GM19240 (cell line): ENCODE data around the gene FBLN2.

ENCODE experiments used
- DNase-seq: peaks from one replicate; pipeline ENCODE4 v3.0.0; 2011; ENCODE audit warnings: low spot score; ENCODE audit not compliant: insufficient read length

The FBLN2 gene

DNA sequence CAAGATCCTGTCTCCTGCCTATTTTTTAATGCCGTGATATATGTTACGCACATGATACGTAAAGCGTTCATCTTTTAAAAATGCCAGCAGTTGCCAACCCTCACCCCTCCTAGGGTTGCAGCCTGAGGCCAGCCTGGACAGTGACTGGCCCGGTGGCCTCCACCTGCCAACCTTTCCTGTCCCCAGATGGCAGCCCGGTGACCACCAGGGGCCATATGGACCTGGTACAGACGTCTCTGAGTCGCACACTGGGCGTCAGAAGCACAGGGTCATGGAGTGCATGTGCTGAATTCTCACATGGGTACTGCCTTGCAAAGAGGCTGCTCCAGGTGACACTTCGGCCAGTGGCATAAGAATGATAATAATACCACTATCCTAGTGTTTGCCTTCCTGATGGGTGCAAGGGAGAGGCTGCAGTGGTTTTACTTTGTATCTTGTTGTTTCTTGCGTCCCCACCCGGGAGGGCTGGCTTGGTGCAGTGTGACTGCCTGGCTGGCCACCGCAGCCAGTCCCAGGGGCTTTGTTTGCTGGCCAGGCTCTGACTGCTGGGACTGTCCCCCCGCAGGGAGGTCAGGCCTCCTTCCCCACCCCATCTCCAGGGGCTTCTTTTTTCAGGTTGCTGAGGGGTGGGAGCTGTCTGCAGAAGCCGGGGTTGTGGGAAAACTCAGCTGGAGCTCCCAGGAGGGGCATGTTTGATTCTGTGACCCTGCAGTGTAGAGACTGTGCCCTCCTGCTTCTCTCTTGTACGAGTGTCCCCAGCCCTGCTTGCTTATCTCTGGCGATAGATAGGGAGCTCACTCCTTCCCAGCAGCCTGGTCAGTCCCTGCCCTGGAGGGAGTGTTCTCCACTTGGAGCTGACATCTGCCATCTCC is 16.9 kb downstream of the FBLN2 start:
- DNase-seq, result no peak

DNA sequence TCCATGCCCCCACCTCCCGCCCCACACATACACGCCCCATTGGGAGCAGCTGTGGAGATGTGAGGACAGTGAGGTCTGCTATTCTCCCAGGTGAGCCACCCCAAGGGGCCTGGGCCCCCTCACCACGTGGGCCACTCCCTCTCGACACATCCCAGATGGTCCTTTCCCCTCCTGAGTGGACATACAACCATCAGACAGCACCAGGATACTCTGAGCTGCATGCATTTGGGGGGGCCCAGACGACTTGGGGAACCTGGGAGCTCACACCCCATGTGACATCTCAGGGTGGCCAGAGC is 17.5 kb downstream of the FBLN2 start:
- no peak for DNase-seq

DNA sequence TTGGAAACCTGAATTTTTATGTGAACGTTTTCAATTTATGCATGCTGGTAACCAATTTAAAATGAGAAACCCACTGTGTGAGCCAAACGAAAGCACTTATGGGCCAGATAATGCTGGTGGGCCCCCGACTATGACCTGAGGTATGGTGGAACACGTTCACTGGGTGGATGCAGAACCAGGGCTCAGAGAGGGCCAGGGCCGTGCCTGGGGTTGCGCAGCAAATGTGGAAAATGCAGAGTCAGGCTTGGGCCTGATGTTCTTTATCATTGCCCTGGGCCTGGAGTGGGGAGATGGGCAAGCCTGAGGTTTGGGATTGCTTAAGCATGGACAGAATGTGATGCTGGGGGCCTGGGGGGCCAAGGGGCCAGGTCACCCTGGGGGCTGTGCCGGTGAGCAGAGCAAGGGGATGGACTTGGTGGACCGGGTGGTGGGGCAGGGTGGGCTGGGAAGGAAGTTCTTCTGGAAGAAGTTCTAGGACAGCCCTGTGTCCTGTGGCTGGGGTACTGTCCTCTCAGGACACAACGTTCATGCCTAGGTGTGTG is 17.9 kb downstream of the FBLN2 start:
- no peak for DNase-seq

DNA sequence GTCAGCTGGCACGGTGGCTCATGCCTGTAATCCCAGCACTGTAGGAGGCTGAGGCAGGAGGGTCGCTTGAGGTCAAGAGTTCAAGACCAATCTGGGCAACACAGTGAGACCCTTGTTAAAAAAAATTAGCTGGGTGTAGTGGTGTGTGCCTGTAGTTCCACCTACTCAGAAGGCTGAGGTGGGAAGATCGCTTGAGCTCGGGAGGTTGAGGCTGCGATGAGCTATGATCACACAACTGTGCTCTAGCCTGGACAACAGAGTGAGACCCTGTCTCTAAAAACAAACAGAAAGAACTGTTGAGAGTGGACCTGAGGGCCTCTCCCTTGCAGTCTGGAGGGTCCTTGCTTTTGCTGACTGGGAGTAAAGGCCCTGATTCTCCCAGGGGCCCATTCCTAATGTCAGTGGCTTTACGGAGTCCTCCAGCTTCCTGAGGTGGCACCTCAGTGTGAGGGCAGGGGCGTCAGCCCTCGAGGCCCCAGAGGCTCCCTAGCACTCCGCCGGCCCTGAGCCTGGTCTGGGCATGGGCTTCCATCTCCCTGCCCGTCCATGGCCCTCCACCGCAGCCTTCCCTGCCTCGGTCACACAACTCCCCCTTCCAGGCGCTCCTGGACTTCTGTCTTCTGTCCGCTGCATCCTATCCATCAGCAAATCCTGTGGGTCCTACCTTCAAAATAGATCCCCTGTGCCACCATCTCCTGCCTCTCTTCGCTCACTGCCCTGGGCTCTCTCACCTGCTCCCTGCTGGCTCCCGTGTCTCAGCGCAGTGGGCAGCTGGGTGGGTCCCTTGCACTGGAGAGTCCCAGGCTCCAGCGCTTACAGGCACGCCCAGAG is 19.0 kb downstream of the FBLN2 start:
- DNase-seq, result no peak

DNA sequence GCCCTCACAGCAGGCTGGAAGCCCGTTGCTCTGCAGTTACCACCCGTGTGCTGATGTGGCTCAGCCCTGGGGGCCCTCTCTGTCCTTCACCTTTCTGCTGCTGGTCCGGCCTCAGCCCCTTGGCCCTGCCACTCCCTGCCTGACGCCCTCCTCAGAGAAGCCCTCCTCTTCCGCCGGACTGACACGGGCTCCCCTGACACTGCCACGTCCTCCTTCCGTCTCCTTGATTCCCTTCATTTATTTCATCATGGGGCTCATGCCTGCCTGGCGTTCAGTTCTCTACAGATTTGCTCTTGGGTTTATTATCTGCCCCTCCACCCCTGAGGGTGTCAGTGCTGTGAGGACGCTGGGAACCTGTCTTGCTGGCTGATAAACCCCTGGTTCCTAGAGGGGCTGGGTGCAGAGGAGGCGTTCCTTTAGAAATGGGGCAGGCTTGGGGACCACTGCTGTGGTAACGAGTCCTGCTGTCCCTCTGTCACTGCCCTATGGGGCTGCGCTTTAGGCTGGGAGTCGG is 19.6 kb downstream of the FBLN2 start:
- no peak for DNase-seq

DNA sequence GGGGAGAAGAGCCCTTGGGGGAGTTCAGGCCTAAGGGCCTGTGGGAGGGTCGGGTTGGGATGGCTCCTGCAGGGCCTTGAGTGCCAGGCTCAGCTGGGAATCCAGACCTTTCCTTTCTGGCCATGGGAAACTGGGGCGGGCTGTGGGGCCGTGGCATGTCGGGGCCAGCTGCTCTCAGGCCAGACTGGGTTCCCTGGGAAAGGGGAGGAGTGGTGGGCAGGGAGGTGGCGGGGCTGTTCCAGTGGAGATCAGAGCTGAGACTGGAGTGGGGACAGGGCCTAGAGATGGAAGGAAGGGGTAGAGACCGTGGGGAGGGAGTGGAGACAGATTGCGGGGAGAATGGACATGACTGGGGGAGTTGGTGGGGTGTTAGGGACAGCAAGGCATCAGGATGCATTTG is 20.3 kb downstream of the FBLN2 start:
- no peak for DNase-seq

DNA sequence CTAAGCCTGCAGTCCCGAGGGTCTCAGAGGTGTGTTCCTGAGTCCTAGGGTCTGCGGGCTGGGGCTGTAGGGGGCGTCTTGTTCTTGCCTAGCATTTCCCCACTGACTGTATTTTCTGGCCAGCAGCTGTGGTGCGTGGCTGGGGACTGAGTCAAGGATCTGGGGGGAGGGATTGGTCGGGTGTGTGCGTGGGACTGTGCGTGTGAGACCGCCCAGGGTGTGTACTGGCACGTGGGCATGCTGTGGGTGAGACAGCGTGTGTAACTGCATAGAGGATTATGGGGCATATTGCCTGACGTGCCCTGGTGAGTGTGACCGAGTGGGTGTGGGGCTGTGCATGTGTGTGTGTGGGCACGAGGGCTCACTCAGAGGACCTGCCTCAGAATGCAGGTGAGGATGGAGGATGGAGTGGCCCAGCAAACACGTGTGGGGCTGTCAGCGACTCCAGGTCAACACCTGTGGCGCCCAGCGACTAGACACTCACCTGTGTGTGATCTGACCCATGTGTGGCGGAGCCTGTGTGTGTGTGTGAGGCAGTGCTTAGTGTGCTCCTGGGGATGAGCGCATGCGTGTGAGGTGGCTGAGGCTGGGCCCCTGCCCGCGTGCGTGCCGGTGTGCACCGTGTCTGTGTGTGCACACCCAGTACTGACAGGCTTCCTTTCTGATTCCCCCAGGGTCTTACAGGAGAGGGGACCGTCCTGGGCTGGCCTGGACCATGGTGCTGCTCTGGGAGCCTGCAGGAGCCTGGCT is 20.9 kb downstream of the FBLN2 start:
- no peak for DNase-seq

DNA sequence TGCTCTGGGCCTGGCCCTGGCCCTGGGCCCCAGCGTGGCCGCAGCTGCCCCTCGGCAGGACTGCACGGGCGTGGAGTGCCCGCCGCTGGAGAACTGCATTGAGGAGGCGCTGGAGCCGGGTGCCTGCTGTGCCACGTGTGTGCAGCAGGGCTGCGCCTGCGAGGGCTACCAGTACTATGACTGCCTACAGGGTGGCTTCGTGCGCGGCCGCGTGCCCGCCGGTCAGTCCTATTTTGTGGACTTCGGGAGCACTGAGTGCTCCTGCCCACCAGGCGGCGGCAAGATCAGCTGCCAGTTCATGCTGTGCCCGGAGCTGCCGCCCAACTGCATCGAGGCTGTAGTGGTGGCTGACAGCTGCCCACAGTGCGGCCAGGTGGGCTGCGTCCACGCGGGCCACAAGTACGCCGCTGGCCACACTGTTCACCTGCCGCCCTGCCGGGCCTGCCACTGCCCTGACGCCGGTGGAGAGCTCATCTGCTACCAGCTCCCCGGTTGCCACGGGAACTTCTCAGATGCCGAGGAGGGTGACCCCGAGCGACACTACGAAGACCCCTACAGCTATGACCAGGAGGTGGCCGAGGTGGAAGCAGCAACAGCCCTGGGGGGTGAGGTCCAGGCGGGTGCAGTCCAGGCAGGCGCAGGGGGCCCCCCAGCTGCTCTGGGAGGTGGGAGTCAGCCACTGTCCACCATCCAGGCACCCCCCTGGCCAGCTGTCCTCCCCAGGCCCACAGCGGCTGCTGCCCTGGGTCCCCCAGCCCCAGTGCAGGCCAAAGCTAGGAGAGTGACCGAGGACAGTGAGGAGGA is 21.7 kb downstream of the FBLN2 start:
- no peak for DNase-seq

DNA sequence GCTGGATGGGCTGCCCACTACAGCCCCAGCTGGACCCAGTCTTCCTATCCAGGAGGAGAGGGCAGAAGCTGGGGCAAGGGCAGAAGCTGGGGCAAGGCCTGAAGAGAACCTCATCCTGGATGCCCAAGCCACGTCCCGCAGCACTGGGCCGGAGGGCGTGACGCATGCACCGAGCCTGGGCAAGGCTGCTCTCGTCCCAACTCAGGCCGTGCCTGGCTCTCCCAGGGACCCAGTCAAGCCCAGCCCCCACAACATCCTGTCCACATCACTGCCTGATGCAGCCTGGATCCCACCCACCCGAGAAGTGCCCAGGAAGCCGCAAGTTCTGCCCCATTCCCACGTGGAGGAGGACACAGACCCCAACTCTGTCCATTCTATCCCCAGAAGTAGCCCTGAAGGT is 22.3 kb downstream of the FBLN2 start:
- DNase-seq, result no peak

DNA sequence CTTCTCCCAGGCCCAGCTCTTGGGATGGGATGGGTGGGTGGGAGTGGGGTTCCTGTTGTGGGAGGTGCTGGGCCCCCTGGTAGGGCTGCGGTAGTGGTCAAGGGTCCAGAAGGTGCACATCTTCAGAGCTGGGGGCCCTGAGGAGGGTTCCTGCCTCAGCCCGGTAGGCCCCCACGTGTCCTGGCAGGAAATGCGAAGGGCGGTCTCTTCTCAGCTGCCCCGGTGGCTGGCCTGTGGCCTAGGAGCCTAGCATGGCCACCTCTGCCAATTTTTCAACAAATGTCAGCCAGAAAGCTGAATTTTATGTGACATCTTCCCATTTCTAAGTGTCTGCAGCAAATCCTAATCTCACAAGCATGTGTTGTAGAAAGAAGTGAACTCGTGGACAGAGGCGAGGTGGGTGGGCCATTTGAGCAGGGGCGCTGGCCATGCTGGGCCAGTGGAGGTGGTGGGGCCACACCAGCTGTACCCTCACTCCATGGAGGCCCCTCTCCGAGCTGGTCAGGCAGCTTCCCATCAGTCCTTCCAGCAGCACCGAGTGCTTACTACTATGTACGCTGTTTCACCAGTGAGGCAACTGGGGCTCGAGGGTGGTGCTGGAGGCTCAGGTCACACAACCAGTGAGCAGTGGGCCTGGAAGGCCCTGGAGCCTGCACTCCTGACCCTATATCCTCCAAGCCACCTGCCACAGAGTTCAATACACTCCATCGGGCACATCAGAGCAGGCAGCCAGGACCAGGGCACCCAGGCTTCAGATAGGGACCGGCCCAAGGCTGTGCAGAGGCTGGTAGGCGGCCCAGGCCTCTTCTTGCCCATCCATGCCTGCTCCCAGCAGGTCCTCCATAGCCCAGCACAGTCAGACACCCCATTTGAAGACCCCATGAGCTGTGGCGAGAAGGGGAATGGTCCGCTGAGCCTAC is 23.2 kb downstream of the FBLN2 start:
- DNase-seq, result no peak

DNA sequence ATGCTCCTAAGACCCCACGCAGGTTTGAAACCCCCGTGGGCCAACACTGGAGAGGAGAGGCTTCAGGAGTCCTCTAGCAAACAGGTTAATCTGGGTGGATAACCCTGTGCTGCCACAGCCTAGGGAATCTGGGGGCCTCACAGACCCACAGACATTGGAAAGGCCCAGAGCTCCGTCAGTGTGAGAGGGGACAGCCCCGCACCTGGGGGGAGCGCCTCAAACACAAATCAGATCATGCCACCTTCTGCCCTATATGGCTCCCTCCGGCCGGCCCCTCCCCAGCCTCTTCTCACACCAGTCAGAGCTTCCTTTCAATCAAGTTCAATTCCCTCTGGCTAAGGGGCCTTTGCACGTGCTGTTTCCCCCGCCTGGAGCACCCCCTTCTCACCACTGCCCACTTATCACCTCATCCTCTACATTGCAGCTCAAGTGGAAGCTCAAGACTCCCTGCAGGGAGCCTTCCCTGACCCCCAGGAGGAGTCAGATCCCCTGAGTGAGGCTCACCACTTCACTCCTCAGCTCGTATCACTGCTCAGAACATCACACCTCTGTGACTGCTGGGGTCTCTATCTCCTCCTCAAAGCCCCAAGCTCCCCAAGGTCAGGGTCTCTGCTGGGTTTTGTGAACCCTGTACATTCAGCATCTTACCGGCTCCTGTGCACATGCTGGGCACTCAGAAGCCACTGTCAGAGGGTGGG is 24.1 kb downstream of the FBLN2 start:
- DNase-seq, result no peak

DNA sequence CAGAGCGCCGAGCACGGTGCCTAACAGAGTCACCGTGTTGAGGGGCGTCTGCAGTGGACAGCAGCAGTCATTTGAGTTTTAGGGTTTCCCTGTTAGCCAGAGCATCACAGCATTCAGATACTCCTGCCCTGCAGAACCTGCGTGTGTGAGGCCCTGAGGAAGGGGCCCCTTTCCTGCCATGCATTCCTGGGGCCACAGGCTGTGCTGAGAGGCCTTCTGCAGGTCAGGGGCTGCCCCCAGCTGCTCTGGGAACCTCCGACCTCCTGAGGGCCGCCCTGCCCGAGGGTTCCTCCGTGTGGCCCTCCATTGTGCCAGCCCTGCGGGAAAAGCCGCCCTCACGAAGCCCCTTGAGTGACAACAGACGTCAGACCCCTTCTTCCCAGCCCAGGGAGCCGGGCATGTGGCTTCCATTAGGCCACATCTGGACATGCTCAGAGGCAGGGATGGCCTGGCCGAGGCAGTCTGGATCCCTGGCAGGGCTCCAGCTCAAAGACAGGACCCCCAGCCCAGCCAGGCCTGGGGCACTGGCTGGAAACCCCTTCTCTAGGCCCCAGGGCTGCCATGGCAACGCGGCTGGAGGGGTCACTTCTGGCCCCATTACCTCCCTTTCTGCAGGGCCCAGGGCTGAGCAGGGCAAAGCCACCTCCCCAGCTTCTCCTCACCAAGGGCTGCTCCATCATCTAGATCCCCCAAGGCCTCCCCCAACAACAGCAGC is 25.3 kb downstream of the FBLN2 start:
- no peak for DNase-seq

DNA sequence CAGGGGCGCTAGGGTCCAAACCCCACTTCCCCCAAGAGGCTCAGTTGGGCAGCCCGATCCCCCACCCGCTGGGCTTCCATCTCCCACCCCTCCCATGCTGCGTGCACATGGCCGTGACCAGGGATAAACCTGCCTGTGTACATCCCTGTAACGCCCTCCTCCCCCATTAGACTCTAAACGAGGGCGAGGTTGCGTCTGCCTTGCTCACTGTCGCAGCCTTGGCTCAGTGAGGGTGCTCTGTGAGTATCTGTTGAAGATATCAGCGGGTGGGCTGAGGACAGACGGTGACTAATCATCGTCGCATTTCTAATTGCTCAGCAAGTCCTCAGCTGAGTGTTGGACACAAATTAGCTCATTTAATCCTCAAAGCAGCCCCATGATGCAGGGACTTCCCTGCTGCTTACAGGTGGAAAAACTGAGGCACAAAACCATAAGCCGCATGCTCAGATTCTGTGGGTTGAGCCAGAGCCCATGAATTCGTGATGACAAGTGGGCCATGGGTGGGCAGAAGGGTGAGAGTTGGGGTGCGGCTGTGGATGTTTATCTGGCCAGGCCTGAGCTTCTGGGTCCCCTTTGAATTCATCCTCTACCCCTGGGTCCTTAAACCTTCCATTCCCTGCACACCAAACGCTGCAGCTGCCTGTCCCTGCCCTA is 26.0 kb downstream of the FBLN2 start:
- DNase-seq, result no peak

DNA sequence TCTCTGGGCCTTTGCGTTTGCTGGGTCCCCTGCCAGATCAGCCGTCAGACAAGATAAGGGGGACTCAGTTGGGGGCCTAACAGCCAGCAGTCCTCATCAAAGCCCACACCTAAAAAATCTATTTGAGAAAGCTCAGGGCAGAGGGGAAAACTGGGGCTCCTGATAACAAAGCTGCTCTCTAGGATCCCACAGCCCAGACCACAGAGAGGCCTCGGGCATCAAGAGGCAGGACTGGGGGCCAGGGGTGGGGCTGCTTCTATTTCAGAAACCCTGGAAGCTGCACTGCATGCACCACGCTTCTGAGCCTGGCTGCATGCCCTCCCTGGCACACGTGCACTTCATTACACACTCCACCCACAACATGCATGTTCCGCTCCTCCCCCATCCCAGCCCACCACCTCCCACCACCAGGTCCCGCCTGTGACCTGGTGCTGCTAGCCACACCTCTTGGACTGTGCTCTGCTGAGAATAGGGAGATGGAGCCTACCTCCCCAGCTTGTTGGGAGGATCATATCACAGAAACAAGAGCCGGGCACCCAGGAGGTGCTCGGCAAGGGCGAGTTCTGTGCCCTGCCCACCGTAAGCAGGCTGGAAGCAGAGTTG is 26.6 kb downstream of the FBLN2 start:
- no peak for DNase-seq

DNA sequence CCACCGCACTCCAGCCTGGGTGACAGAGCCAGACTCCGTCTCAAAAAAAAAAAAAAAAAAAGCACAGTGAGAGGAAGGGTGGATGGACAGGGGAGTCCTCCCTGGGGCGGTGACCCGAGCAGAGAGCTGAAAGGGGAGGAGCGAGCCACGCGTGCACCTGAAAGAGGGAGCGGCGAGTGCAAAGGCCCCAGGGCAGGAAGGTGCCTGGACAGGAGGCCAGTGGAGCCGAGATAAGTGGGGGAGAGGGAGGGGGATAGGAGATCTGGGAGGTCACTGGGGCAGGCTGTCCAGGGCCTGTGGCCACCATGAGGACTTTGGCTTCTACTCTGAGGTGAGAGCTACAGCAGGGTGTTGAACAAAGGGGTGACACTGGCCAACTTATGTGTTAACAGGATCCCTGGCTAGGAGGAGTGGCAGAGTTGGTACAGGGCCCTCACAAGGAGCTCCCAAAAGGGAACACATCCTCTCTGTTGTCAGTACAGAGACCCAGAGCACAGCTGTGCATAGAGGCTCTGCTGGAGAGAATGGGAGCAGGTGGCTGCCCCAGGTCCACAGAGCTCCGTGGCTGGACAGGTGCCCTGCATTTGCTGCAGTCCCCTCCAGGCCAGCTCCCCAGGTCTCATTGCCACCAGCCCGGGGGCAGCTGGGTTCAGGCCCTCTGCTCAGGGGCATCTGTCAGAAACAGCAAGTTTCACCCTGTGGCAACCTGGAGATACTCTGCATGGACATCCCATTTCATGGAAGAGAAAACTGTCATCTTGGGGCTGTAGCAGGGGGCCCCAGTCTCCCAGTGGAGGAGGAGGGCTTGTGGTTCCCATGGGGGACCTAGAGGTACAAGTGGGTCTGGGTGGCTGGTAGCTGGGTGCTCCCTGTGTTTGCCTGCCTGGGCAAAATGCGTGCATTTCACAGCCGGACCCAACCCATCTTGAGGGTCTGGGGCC is 28.5 kb downstream of the FBLN2 start:
- no peak for DNase-seq

DNA sequence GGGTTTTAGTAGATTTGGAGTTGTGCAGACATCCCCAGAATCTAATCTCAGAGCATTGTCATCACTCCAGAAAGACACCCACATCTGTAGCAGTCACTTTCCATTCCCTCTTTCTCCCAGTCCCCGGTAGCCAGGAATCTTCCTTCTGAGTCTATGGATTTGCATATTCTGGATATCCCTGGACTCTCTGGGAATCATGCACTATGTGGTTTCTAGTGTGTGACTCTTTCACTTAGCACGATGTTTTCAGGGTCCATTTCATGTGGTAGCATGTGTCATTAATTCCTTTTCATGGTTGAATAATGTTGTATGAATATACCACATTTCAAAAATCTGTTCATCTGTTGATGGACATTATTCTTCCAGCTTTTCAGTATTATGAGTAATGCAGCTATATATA is 29.3 kb downstream of the FBLN2 start:
- DNase-seq, result no peak
